GM12878 (cell line): ENCODE results near the gene UNC93A.

Source experiments
- BCLAF1 ChIP-seq: fragments of 450-650 bp; IDR thresholded peaks from 2 replicates; pipeline ENCODE4 v1.6.1; 2017; ENCODE audit warnings: antibody characterized with exemption, mild to moderate bottlenecking, moderate library complexity
- FOS ChIP-seq: IDR thresholded peaks from 3 replicates; pipeline ENCODE4 v1.6.1; 2011; ENCODE audit warnings: borderline replicate concordance; ENCODE audit not compliant: insufficient read length; ENCODE audit errors: extremely low read depth
- HCFC1 ChIP-seq: fragments of 150-350 bp; IDR thresholded peaks from 2 replicates; pipeline ENCODE4 v1.6.1; 2014; ENCODE audit warnings: low read length
- HDAC2 ChIP-seq: fragments of 200-600 bp; sonication (generic); IDR thresholded peaks from 2 replicates; pipeline ENCODE4 v1.6.1; 2017
- MAX ChIP-seq: IDR thresholded peaks from 2 replicates; pipeline ENCODE4 v1.6.1; 2012; ENCODE audit warnings: low read depth, low read length, improper control_type of control experiment
- MEF2B ChIP-seq: fragments of 450-650 bp; IDR thresholded peaks from 2 replicates; pipeline ENCODE4 v1.6.1; 2018; ENCODE audit warnings: mild to moderate bottlenecking, moderate library complexity; ENCODE audit not compliant: partially characterized antibody, poor library complexity, severe bottlenecking
- NR2F1 ChIP-seq: fragments of 450-650 bp; conservative IDR thresholded peaks from 2 replicates; pipeline ENCODE4 v1.6.1; 2017; ENCODE audit warnings: mild to moderate bottlenecking
- PKNOX1 ChIP-seq: fragments of 450-650 bp; IDR thresholded peaks from 2 replicates; pipeline ENCODE4 v1.6.1; 2016; ENCODE audit warnings: mild to moderate bottlenecking
- RAD21 ChIP-seq: IDR thresholded peaks from 2 replicates; pipeline ENCODE4 v1.6.1; 2011; ENCODE audit warnings: mild to moderate bottlenecking, low read depth, low read length, moderate library complexity; ENCODE audit not compliant: insufficient read depth
- SPI1 ChIP-seq: IDR thresholded peaks from 2 replicates; pipeline ENCODE4 v1.6.1; 2011; ENCODE audit warnings: low read depth, mild to moderate bottlenecking, low read length, moderate library complexity, borderline replicate concordance; ENCODE audit not compliant: insufficient read depth
- YY1 ChIP-seq: IDR thresholded peaks from 2 replicates; pipeline ENCODE4 v1.6.1; 2011; ENCODE audit warnings: low read depth, mild to moderate bottlenecking, low read length
- ZNF274 ChIP-seq: IDR thresholded peaks from one replicate; pipeline ENCODE4 v1.8.0; 2011; ENCODE audit not compliant: insufficient read length, insufficient read depth
- TF ChIP-seq, protein P1 (sequence below), 3 experiments: IDR thresholded peaks in 2 of 3; conservative IDR thresholded peaks in 1 of 3; 2 replicates each; pipeline ENCODE4 v1.5.1; 2011; ENCODE audit warnings: low read depth in 3 of 3, low read length in 3 of 3, mild to moderate bottlenecking in 3 of 3, control low read depth in 2 of 3, moderate library complexity in 2 of 3, inconsistent platforms in 1 of 3, mixed read lengths in 1 of 3; ENCODE audit not compliant: control insufficient read depth in 2 of 3, insufficient read depth in 1 of 3; ENCODE audit errors: extremely low read depth in 1 of 3

DNA sequence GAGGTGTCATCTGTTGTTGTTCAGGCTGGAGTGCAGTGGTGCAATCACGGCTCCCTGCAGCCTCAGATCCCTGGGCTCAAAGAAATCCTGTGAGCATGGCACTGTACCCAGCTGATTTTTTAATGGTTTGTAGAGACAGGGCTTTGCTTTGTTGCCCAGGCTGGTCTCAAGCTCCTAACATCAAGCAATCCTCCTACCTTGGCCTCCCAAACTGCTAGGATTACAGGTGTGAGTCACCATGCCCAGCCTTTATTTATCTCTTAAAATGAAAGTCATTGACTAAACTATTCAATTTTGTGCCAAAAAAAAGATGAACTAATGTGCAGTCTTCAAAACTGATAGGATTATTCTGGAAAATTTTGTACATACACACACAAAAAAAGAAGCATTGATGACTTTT lies 38.8 kb upstream of the UNC93A start:
- TF ChIP-seq RAD21 (no peak), ZNF274 (no peak), HDAC2 (no peak), MEF2B (no peak), MAX (no peak), SPI1 (no peak), FOS (no peak), YY1 (no peak), HCFC1 (no peak), BCLAF1 (no peak), PKNOX1 (no peak), NR2F1 (no peak)
- TF ChIP-seq, protein P1, sequence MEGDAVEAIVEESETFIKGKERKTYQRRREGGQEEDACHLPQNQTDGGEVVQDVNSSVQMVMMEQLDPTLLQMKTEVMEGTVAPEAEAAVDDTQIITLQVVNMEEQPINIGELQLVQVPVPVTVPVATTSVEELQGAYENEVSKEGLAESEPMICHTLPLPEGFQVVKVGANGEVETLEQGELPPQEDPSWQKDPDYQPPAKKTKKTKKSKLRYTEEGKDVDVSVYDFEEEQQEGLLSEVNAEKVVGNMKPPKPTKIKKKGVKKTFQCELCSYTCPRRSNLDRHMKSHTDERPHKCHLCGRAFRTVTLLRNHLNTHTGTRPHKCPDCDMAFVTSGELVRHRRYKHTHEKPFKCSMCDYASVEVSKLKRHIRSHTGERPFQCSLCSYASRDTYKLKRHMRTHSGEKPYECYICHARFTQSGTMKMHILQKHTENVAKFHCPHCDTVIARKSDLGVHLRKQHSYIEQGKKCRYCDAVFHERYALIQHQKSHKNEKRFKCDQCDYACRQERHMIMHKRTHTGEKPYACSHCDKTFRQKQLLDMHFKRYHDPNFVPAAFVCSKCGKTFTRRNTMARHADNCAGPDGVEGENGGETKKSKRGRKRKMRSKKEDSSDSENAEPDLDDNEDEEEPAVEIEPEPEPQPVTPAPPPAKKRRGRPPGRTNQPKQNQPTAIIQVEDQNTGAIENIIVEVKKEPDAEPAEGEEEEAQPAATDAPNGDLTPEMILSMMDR (IDR thresholded peaks at IDR 0.05 in 2 of 3, conservative IDR thresholded peaks at IDR 0.05 in 1 of 3; ENCODE audit: control insufficient read depth in 2 of 3, extremely low read depth in 1 of 3, insufficient read depth in 1 of 3, low read depth in 3 of 3, low read length in 3 of 3), result no peak
